DOHH2 (cell line): ENCODE results near the gene ZNF865.

Experiments used
- EZH2phosphoT487 ChIP-seq: fragments of 200-600 bp; sonication (generic); IDR thresholded peaks from 2 replicates; pipeline ENCODE4 v1.6.1; 2017; ENCODE audit warnings: borderline replicate concordance, mild to moderate bottlenecking, antibody characterized with exemption, low read length, moderate library complexity, mixed read lengths
- TF ChIP-seq, protein P1 (sequence below): fragments of 200-600 bp; sonication (generic); IDR thresholded peaks from one replicate; pipeline ENCODE4 v1.5.1; 2014; ENCODE audit warnings: antibody characterized with exemption, mild to moderate bottlenecking, low read depth, low read length; ENCODE audit not compliant: poor library complexity, severe bottlenecking

DNA sequence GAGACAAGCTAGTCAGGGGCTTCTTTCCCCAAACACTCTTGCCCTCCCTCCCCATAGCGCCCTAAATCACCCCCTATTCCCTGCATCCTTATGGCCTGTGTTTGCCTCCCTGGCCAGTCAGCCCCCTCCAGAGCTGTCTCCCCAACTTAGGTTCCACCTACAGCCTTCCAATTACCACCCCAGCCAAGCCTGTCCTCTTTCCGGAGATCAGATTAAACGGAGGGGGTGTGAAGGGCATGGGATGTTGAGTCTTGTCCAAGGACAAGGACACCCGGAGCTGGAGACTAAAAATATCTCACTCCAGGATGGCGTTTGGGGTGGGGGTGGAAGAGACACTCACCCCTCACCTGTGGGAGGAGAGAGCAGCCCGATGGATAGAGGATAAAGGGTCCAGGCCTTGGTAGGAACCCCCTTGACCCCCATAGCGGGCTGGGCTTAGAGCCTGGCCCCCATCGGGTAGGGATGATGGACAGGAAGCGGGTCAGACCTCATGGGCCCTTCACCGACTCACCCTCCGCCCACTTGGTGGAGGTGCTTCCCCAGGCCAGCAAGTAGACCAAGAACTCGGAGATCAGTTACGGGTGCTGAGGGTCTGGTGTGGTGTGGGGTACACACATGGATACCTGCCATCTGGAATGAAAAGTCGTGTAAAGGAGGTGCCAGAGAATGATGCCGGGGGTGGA, 6.0 kb downstream of the ZNF865 start:
- TF ChIP-seq, protein P1, sequence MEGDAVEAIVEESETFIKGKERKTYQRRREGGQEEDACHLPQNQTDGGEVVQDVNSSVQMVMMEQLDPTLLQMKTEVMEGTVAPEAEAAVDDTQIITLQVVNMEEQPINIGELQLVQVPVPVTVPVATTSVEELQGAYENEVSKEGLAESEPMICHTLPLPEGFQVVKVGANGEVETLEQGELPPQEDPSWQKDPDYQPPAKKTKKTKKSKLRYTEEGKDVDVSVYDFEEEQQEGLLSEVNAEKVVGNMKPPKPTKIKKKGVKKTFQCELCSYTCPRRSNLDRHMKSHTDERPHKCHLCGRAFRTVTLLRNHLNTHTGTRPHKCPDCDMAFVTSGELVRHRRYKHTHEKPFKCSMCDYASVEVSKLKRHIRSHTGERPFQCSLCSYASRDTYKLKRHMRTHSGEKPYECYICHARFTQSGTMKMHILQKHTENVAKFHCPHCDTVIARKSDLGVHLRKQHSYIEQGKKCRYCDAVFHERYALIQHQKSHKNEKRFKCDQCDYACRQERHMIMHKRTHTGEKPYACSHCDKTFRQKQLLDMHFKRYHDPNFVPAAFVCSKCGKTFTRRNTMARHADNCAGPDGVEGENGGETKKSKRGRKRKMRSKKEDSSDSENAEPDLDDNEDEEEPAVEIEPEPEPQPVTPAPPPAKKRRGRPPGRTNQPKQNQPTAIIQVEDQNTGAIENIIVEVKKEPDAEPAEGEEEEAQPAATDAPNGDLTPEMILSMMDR, result no peak
- no peak for TF ChIP-seq EZH2phosphoT487
